K562 (cell line): ENCODE results near the gene PPP1R3C. TPM values are rescaled to one million over a fixed set of nuclear protein-coding genes. Genes with fewer than 3 reads are reported as not detected.

Experiments
- ATAC-seq: fragments of 200-7000 bp; cut with Tn5 transposase; 3 replicates; pipeline ENCODE4 v1.9.1; 2020; ENCODE audit warnings: moderate library complexity
- BruUV-seq: library from RNA; stranded (reverse); fragments of 400-500 nt; replicated peaks from 2 replicates; lab custom pipeline; 2021; lab: Mats Ljungman, UMichigan
- CTCF ChIA-PET: fragments of 300-600 bp; formaldehyde crosslinking; extraction: SDS; loops from one replicate; lab custom pipeline; 2021; ENCODE audit warnings: low intra/inter-chr PET ratio; lab: Yijun Ruan, JAX
- POLR2A ChIA-PET: fragments of 300-600, 350-650 bp; sonication (Branson Sonifier 250); formaldehyde crosslinking; extraction: SDS; loops from one replicate; lab custom pipeline; 2021; ENCODE audit warnings: antibody characterized with exemption, inconsistent platforms; lab: Yijun Ruan, JAX
- DNase-seq, 4 experiments: peaks; one replicate each; pipeline versions ENCODE4 v3.0.0 to v3.0.0-alpha.2; 2011 to 2018; ENCODE audit warnings: low spot score in 3 of 4, mixed read lengths in 3 of 4; ENCODE audit errors: extremely low read depth in 1 of 4
- FAIRE-seq: peaks from 2 replicates; lab custom pipeline; 2011; peaks lifted over from hg19 to GRCh38; lab: Jason Lieb, UNC
- H2AFZ ChIP-seq: 2 replicates; pipeline ENCODE4 v1.6.0; 2011; ENCODE audit warnings: low read depth, low read length, control low read depth, inconsistent platforms
- H3K27ac ChIP-seq: fragments of 200-600 bp; 3 replicates; pipeline ENCODE4 v1.8.0; 2011; ENCODE audit warnings: low read depth, mild to moderate bottlenecking, control low read depth, inconsistent platforms, low read length, moderate library complexity, mixed read lengths; ENCODE audit errors: extremely low read depth
- H3K27me3 ChIP-seq, 2 experiments: fragments of 300-600 bp in 1 of 2; 2 replicates in 1 of 2; 3 replicates in 1 of 2; pipeline versions ENCODE4 v1.6.0 to v1.8.0; 2011; ENCODE audit warnings: inconsistent platforms in 2 of 2, low read length in 2 of 2, mild to moderate bottlenecking in 1 of 2, mixed read lengths in 1 of 2, moderate library complexity in 1 of 2; ENCODE audit not compliant: control insufficient read depth in 2 of 2, insufficient read depth in 2 of 2
- H3K36me3 ChIP-seq: fragments of 300-600 bp; 3 replicates; pipeline ENCODE4 v1.8.0; 2011; ENCODE audit warnings: mild to moderate bottlenecking, low read length, inconsistent platforms; ENCODE audit not compliant: control insufficient read depth, insufficient read depth
- H3K4me1 ChIP-seq, 2 experiments: fragments of 200-600 bp in 1 of 2; replicated peaks in 1 of 2; 2 replicates in 1 of 2; 3 replicates in 1 of 2; pipeline versions ENCODE4 v1.5.1 to v1.8.0; 2011; ENCODE audit warnings: inconsistent platforms in 2 of 2, low read length in 2 of 2, mild to moderate bottlenecking in 1 of 2, mixed read lengths in 1 of 2, moderate library complexity in 1 of 2; ENCODE audit not compliant: control insufficient read depth in 2 of 2, insufficient read depth in 2 of 2
- H3K4me2 ChIP-seq: 2 replicates; pipeline ENCODE4 v1.6.1; 2011; ENCODE audit warnings: low read length, control low read depth, inconsistent platforms, mixed read lengths; ENCODE audit not compliant: insufficient read depth
- H3K4me3 ChIP-seq: fragments of 200-600 bp; sonication (generic), shearing (Covaris generic); 2 replicates; pipeline ENCODE4 v1.5.1; 2016; ENCODE audit warnings: control low read depth, inconsistent platforms
- H3K79me2 ChIP-seq: fragments of 200-600 bp; 3 replicates; pipeline ENCODE4 v1.8.0; 2011; ENCODE audit warnings: low read length, inconsistent platforms; ENCODE audit not compliant: control insufficient read depth, insufficient read depth
- H3K9ac ChIP-seq, 2 experiments: 2 replicates each; pipeline versions ENCODE4 v1.6.0 to v1.6.1; 2011; ENCODE audit warnings: low read depth in 2 of 2, low read length in 2 of 2, control low read depth in 1 of 2, inconsistent platforms in 1 of 2, mild to moderate bottlenecking in 1 of 2, mixed read lengths in 1 of 2; ENCODE audit not compliant: insufficient read depth in 1 of 2
- H3K9me1 ChIP-seq: one replicate; pipeline ENCODE4 v1.6.0; 2011; ENCODE audit warnings: inconsistent platforms, mild to moderate bottlenecking, low read length, moderate library complexity; ENCODE audit not compliant: control insufficient read depth, insufficient read depth
- H3K9me3 ChIP-seq: replicated peaks from 2 replicates; pipeline ENCODE4 v1.5.1; 2011; ENCODE audit warnings: low read depth, low read length, inconsistent platforms; ENCODE audit not compliant: control insufficient read depth, insufficient read depth
- H4K20me1 ChIP-seq: replicated peaks from 2 replicates; pipeline ENCODE4 v1.6.1; 2011; ENCODE audit warnings: low read length, inconsistent platforms, mixed read lengths; ENCODE audit not compliant: control insufficient read depth, insufficient read depth
- ARID1B ChIP-seq: fragments of 450-650 bp; IDR thresholded peaks from 2 replicates; pipeline ENCODE4 v1.6.1; 2016; ENCODE audit warnings: antibody characterized with exemption, mild to moderate bottlenecking, inconsistent platforms
- CBFA2T3 ChIP-seq: fragments of 450-650 bp; IDR thresholded peaks from 2 replicates; pipeline ENCODE4 v1.6.1; 2017
- COPS2 ChIP-seq: fragments of 450-650 bp; conservative IDR thresholded peaks from 2 replicates; pipeline ENCODE4 v1.6.1; 2016; ENCODE audit warnings: mild to moderate bottlenecking, moderate library complexity
- FOSL1 ChIP-seq: fragments of 200-800 bp; sonication (Bioruptor generic); conservative IDR thresholded peaks from 2 replicates; pipeline ENCODE4 v1.6.1; 2016; ENCODE audit warnings: missing genetic modification characterization, missing compliant biosample characterization
- POLR2AphosphoS5 ChIP-seq: IDR thresholded peaks from 2 replicates; pipeline ENCODE4 v1.6.1; 2011; ENCODE audit warnings: mild to moderate bottlenecking, low read depth, low read length, moderate library complexity; ENCODE audit not compliant: control insufficient read depth, insufficient read depth
- WGBS: fragments of 100-300 bp; shearing (Covaris generic); methylation state at CpG from one replicate; pipeline ENCODE4 v1.1.6; 2016; ENCODE audit warnings: low coverage, mixed read lengths; ENCODE audit not compliant: insufficient coverage; ENCODE audit errors: missing lambda C conversion rate; 5-methylcytosine and 5-hydroxymethylcytosine counted together
- in situ Hi-C: fragments of 300-500 bp; cut with MboI; formaldehyde crosslinking; loops from 4 replicates; pipeline ENCODE4 v1.15.0; 2018; ENCODE audit warnings: inconsistent platforms, mixed read lengths
- intact Hi-C: fragments of 100-400 bp; cut with micrococcal nuclease; formaldehyde crosslinking; loops from 2 replicates; pipeline ENCODE4 v1.14.2; 2022
- polyA plus RNA-seq, 8 experiments: library from polyadenylated mRNA; depleted of rRNA in 4 of 8; stranded (reverse) in 5 of 8; unstranded in 3 of 8; fragments of >200 nt; fragmentation: Nextera tagmentation in 2 of 8; fragmentation: Illumina TruSeq in 1 of 8; extraction: Ambion mirVana in 2 of 8; extraction: Trizol in 1 of 8; gene quantifications; 2 replicates each; pipeline versions ENCODE4 v1.2.1 to v1.2.3, GENCODE V29; 2011 to 2014; ENCODE audit warnings: inconsistent platforms in 1 of 8, missing spikeins in 1 of 8
- total RNA-seq, 7 experiments: library from RNA; depleted of rRNA in 6 of 7; stranded (reverse); fragments of >200 nt in 6 of 7; fragmentation: Illumina TruSeq in 2 of 7; extraction: Trizol in 2 of 7; gene quantifications; 2 replicates each; pipeline versions ENCODE4 v1.2.1 to v1.2.3, GENCODE V29; 2011 to 2021; ENCODE audit warnings: low replicate concordance in 1 of 7
- TF ChIP-seq, protein P1 (sequence below): fragments of 250-450 bp; sonication (Bioruptor Pico); IDR thresholded peaks from 2 replicates; pipeline ENCODE4 v1.5.0; 2021; ENCODE audit warnings: mild to moderate bottlenecking, moderate library complexity
- TF ChIP-seq, protein P2 (sequence below), 2 experiments: fragments of 450-650 bp in 1 of 2; sonication (generic) in 1 of 2; formaldehyde crosslinking in 1 of 2; IDR thresholded peaks in 1 of 2; conservative IDR thresholded peaks in 1 of 2; 2 replicates each; pipeline versions ENCODE4 v1.6.1 to v1.8.1; 2016 to 2023; ENCODE audit warnings: mild to moderate bottlenecking in 2 of 2, moderate library complexity in 2 of 2, inconsistent platforms in 1 of 2, missing genetic modification reagents in 1 of 2

PPP1R3C gene
- total and polyA plus RNA-seq, 9 of the 15 experiments (the other 6 are each of a cell fraction or from before 2014, with no cell fraction given) = 0.06 to 0.24 (median 0.12) TPM; not detected in 3

DNA sequence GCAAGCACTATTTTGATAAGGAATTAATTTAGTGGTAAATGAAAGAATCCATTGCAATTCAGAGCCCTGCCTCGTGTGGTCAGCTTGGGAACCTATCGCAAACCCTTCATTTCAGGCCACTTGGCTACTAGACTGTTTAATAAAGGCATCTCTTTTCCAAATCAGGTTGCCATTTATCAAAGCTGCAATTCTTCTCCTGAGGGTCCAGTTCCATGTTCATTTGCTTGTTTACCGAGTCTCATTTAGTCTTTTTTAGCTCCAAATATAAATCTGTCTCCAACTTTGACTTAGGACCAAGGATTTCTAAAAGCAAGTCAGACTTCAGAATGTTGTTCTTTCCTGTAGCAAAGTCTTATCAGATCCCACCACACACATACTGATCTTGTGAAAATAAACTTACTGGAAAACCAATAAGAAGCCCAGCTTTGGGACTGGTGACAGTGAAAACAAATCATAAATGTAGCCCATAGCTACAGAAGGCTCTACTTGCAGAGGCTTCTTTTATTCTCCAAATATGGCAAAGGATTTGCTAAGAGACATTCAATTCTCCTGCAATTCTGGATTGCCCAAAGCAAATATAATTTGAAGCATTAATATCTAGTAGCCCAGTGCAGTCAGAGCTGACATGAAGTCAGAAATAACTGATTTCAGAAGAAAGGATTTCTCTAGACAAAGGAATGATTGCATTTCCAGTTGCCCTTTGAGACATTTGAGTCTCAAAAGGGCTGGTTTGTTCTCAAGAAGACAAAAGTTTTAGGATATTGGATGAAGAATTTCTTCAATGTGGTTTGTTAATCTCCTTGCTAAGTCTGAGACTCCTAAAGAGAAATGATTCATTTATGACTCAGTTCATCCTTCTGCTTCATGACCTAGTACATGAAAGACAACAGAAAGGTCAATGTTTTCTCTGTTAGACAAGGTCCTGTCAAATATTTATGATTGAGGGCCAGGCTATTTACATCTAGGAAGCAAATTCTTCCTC is 28.0 kb downstream of the PPP1R3C start:
- Histone ChIP-seq H3K4me3 (no peak overlapping the region), H3K9me1 (no peaks in the 10 kb centered on the region), H3K27me3 (no peaks in the 10 kb centered on the region), H3K4me2 (no peak overlapping the region), H3K36me3 (no peaks in the 10 kb centered on the region), H3K9ac (no peak overlapping the region), H3K9me3 (peaks cover 22% of the 10 kb centered on the region), H3K27ac (no peak overlapping the region), H3K79me2 (no peaks in the 10 kb centered on the region), H2AFZ (no peak overlapping the region), H3K4me1 (peaks cover 7 to 23% of the 10 kb centered on the region in 2 experiments; a peak in 4 of 5 replicates), H4K20me1 (no peaks in the 10 kb centered on the region)
- POLR2A ChIA-PET = interaction anchor here (0.7 to 1.6 kb wide), 3 partner anchors 8 to 17 kb away, joined by 3 to 6 read pairs (median 3); no protein-coding TSS in a partner anchor
- DNase-seq = no peak
- CTCF ChIA-PET = no interaction called here
- intact Hi-C loops = loop anchor here (5.0 kb wide), 1 partner anchor 43 kb away; no protein-coding TSS in a partner anchor
- TF ChIP-seq ARID1B (0 out of 2 replicates have a peak, but pooled peaks have one; percentile 23), CBFA2T3 (peak; percentile 40; the same call in 1 of the 2 replicates), COPS2 (no peak), POLR2AphosphoS5 (no peak), FOSL1 (peak; percentile 55; the same call in 1 of the 2 replicates)
- TF ChIP-seq, protein P1, sequence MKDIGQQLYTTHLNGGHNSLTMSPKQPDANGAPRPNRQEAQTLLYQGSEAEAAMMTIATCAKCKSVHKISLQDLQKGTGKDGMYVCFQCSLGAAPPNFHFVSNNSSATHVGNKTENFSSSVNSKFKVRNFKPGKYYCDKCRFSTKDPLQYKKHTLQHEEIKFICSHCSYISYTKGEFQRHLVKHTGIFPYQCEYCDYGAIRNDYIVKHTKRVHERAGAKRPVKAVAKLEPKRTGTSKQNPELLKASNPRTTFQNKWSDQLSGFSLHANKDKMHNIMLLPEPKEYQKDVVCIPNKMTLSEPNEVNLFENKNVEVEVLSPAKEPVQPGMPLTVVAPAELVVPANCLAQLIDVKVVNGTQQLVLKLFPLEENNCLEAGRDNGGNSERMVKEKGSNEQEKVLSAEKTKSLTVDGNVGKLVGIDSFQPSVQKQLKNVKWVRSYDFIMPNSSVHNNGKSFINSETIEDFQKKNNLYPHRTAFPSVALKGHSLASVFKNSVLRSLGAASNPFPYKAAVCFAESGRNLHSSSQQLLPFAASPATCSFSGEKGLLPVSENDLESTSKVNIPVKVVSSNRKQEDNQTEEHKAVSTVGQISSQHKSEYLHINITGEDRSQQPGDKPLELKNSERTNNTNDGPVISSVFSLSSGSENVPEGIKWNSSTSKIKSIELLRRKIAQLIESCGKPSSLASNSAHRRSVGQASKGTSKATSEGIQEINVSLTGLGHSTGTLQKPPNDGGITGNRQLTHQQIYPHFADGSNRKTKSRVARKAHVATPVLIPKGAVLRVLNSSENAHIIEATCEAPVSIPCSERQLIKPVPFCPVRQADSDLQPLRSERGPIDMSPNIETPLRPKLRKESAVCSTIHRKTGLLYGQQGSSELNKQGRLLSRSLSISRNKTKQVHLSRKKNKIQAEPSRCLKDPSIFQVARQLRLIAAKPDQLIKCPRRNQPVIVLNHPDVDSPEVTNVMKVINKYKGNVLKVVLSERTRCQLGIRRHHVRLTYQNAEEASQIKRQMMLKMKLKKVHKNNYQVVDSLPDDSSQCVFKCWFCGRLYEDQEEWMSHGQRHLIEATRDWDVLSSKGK (CRISPR knock-in tag) = no peak
- TF ChIP-seq, protein P2, sequence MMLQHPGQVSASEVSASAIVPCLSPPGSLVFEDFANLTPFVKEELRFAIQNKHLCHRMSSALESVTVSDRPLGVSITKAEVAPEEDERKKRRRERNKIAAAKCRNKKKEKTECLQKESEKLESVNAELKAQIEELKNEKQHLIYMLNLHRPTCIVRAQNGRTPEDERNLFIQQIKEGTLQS (IDR thresholded peaks at IDR 0.05) = peak; percentile 43; the same call in 1 of the 2 replicates
- TF ChIP-seq, protein P2 (CRISPR knock-in tag; conservative IDR thresholded peaks at IDR 0.05) = no peak
- in situ Hi-C loops = no loop called here
- BruUV-seq = no TSS peak
- no peak for ATAC-seq
- no peak for FAIRE-seq
- WGBS = 50% methylated on average over 3 of the region's 3 CpGs
